DMS79 (cell line): Measurements from ENCODE around the gene ASS1.

Experiments used
- DNase-seq: peaks from one replicate; lab custom pipeline; 2025; lab: John Stamatoyannopoulos, UW

Gene ASS1

GRCh38 chr9:130454096-130454811 lies 9.5 kb downstream of the ASS1 start:
- DNase-seq = no peak

GRCh38 chr9:130454812-130455325 lies 10.1 kb downstream of the ASS1 start:
- DNase-seq = no peak

- DNase-seq = no peak
Observed at GRCh38 chr9:130458027-130458803, 13.5 kb downstream of the ASS1 start.

GRCh38 chr9:130458804-130459067 lies 14.0 kb downstream of the ASS1 start:
- no peak for DNase-seq

- no peak for DNase-seq
Observed at GRCh38 chr9:130459151-130459550, 14.4 kb downstream of the ASS1 start.

- no peak for DNase-seq
Observed at GRCh38 chr9:130459941-130460669, 15.3 kb downstream of the ASS1 start.

- peak; percentile 28 for DNase-seq
Observed at GRCh38 chr9:130461218-130461630, 16.5 kb downstream of the ASS1 start.

GRCh38 chr9:130461731-130462130 lies 17.0 kb downstream of the ASS1 start:
- DNase-seq = no peak

GRCh38 chr9:130462685-130463540 lies 18.2 kb downstream of the ASS1 start:
- DNase-seq = no peak

- no peak for DNase-seq
Observed at GRCh38 chr9:130463763-130464745, 19.3 kb downstream of the ASS1 start.

- DNase-seq = no peak
Observed at GRCh38 chr9:130465383-130466096, 20.8 kb downstream of the ASS1 start.

- no peak for DNase-seq
Observed at GRCh38 chr9:130466537-130467217, 21.9 kb downstream of the ASS1 start.

- DNase-seq = peak; percentile 88
Observed at GRCh38 chr9:130467316-130467715, 22.6 kb downstream of the ASS1 start.

GRCh38 chr9:130468566-130468965 lies 23.8 kb downstream of the ASS1 start:
- no peak for DNase-seq

GRCh38 chr9:130470269-130470668 lies 25.5 kb downstream of the ASS1 start:
- DNase-seq = no peak

GRCh38 chr9:130470950-130471349 lies 26.2 kb downstream of the ASS1 start:
- no peak for DNase-seq

- DNase-seq = no peak
Observed at GRCh38 chr9:130471411-130472183, 26.8 kb downstream of the ASS1 start.

GRCh38 chr9:130472184-130472705 lies 27.5 kb downstream of the ASS1 start:
- DNase-seq = no peak
